RWPE2 (cell line): Measurements from ENCODE around the gene FRZB.
"Not testable (repeated sequence)": the region's sequence is repeated elsewhere in the genome, so short reads cannot be mapped to it uniquely, and the experiment has no call there.

Experiments used
- ATAC-seq: fragments of 200-7000 bp; cut with Tn5 transposase; 3 replicates; pipeline ENCODE4 v1.9.1; 2021; ENCODE audit warnings: low read depth
- DNase-seq: peaks from one replicate; pipeline ENCODE4 v3.0.0-alpha.2; 2020; ENCODE audit warnings: low spot score
- H3K27ac ChIP-seq: fragments of 450-650 bp; 2 replicates; pipeline ENCODE4 v1.5.1; 2017; ENCODE audit warnings: mild to moderate bottlenecking; ENCODE audit not compliant: poor library complexity, severe bottlenecking
- H3K27me3 ChIP-seq: fragments of 250-450 bp; sonication (Bioruptor Pico); 2 replicates; pipeline ENCODE4 v1.5.1; 2021; ENCODE audit warnings: mild to moderate bottlenecking, moderate library complexity; ENCODE audit not compliant: insufficient read depth, poor library complexity, severe bottlenecking
- H3K36me3 ChIP-seq: fragments of 250-450 bp; sonication (Bioruptor Pico); 2 replicates; pipeline ENCODE4 v1.5.1; 2020; ENCODE audit warnings: low read depth, mild to moderate bottlenecking, moderate library complexity
- H3K4me1 ChIP-seq: fragments of 250-450 bp; sonication (Bioruptor Pico); 2 replicates; pipeline ENCODE4 v1.5.1; 2021; ENCODE audit warnings: mild to moderate bottlenecking, moderate library complexity; ENCODE audit not compliant: insufficient read depth, poor library complexity, severe bottlenecking
- H3K4me3 ChIP-seq: fragments of 250-450 bp; sonication (Bioruptor Pico); 2 replicates; pipeline ENCODE4 v1.5.1; 2021; ENCODE audit warnings: mild to moderate bottlenecking, moderate library complexity; ENCODE audit not compliant: severe bottlenecking
- H3K9me3 ChIP-seq: fragments of 250-450 bp; sonication (Bioruptor Pico); 2 replicates; pipeline ENCODE4 v1.5.1; 2021; ENCODE audit warnings: mild to moderate bottlenecking, moderate library complexity; ENCODE audit not compliant: severe bottlenecking
- TF ChIP-seq, protein P1 (sequence below): fragments of 450-650 bp; IDR thresholded peaks from one replicate; pipeline ENCODE4 v1.5.1; 2017; ENCODE audit warnings: mild to moderate bottlenecking, moderate library complexity; ENCODE audit not compliant: poor library complexity, severe bottlenecking

The FRZB gene

GRCh38 chr2:182883451-182883850 is 17.0 kb upstream of the FRZB start:
- no peaks in the 10 kb centered on the region for H3K4me1 ChIP-seq
- TF ChIP-seq, protein P1, sequence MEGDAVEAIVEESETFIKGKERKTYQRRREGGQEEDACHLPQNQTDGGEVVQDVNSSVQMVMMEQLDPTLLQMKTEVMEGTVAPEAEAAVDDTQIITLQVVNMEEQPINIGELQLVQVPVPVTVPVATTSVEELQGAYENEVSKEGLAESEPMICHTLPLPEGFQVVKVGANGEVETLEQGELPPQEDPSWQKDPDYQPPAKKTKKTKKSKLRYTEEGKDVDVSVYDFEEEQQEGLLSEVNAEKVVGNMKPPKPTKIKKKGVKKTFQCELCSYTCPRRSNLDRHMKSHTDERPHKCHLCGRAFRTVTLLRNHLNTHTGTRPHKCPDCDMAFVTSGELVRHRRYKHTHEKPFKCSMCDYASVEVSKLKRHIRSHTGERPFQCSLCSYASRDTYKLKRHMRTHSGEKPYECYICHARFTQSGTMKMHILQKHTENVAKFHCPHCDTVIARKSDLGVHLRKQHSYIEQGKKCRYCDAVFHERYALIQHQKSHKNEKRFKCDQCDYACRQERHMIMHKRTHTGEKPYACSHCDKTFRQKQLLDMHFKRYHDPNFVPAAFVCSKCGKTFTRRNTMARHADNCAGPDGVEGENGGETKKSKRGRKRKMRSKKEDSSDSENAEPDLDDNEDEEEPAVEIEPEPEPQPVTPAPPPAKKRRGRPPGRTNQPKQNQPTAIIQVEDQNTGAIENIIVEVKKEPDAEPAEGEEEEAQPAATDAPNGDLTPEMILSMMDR: no peak
- H3K27me3 ChIP-seq: no peaks in the 10 kb centered on the region
- no peak for DNase-seq
- no peaks in the 10 kb centered on the region for H3K9me3 ChIP-seq
- no peak for ATAC-seq
- H3K27ac ChIP-seq: no peak overlapping the region
- no peaks in the 10 kb centered on the region for H3K36me3 ChIP-seq
- no peak overlapping the region for H3K4me3 ChIP-seq

DNA sequence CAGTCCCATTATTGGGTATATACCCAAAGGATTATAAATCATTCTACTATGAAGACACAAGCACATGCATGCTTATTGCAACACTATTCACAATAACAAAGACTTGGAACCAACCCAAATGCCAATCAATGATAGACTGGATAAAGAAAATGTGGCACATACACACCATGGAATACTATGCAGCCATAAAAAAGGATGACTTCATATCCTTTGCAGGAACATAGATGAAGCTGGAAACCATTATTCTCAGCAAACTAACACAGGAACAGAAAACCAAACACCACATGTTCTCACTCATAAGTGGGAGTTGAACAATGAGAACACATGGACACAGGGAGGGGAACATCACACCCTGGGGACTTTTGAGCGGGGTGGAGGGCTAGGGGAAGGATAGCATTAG is 13.7 kb upstream of the FRZB start:
- not testable (repeated sequence) for ATAC-seq, H3K4me3 ChIP-seq, H3K27ac ChIP-seq

DNA sequence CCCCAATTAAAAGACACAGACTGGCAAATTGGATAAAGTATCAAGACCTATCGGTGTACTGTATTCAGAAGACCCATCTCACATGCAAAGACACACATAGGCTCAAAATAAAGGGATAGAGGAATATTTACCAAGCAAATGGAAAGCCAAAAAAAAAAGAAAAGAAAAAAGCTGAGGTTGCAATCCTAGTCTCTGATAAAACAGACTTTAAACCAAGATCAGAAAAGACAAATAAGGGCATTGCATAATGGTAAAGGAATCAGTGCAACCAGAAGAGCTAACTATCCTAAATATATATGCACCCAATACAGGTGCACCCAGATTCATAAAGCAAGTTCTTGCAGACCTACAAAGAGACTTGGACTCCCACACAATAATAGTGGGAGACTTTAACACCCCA is 10.2 kb upstream of the FRZB start:
- DNase-seq, H3K9me3 ChIP-seq, H3K27ac ChIP-seq: not testable (repeated sequence)

More for the DNA sequence above, 13.7 kb upstream of the FRZB start:
- H3K36me3 ChIP-seq, H3K9me3 ChIP-seq, DNase-seq, H3K4me1 ChIP-seq, H3K27me3 ChIP-seq: not testable (repeated sequence)

DNA sequence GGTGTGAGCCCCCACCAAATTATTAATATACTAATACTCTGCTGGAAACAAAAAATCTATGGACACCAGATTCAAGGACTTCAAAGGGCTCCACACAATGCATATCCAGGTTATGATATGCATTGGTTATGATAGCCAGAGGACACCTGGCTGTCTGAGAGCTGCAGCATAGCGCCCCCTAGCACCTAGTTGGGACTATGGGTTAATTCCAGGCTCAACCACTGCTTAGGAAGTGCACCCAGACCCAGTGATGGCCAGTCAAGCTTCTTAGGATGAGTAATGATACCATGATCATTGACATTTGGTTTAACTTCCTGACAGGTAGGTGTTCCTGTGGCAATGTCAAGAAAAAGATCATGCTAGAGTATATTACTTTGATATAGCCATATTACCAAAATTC is 3.8 kb upstream of the FRZB start:
- Histone ChIP-seq H3K4me1 (no peaks in the 10 kb centered on the region), H3K27me3 (no peaks in the 10 kb centered on the region), H3K9me3 (no peaks in the 10 kb centered on the region), H3K4me3 (no peak overlapping the region), H3K36me3 (no peaks in the 10 kb centered on the region), H3K27ac (no peak overlapping the region)
- DNase-seq (no peak), ATAC-seq (no peak)
- TF ChIP-seq, protein P1: no peak

More for the DNA sequence above, 10.2 kb upstream of the FRZB start:
- not testable (repeated sequence) for H3K4me3 ChIP-seq, H3K36me3 ChIP-seq, ATAC-seq, H3K27me3 ChIP-seq, H3K4me1 ChIP-seq

- TF ChIP-seq, protein P1: no peak
- DNase-seq: no peak
- no peak overlapping the region for H3K27ac ChIP-seq
Measured at GRCh38 chr2:182868054-182868796, 1.8 kb upstream of the FRZB start.

GRCh38 chr2:182867426-182868053 is 1.1 kb upstream of the FRZB start:
- Histone ChIP-seq H3K4me1 (no peaks in the 10 kb centered on the region), H3K4me3 (peak overlapping the region; percentile 18), H3K27ac (no peak overlapping the region), H3K9me3 (no peaks in the 10 kb centered on the region), H3K36me3 (no peaks in the 10 kb centered on the region), H3K27me3 (no peaks in the 10 kb centered on the region)
- DNase-seq (no peak), ATAC-seq (no peak)
- TF ChIP-seq, protein P1: no peak

More at GRCh38 chr2:182868054-182868796, 1.8 kb upstream of the FRZB start:
- no peak for ATAC-seq
- Histone ChIP-seq H3K36me3 (no peaks in the 10 kb centered on the region), H3K9me3 (no peaks in the 10 kb centered on the region), H3K4me1 (no peaks in the 10 kb centered on the region), H3K27me3 (no peaks in the 10 kb centered on the region), H3K4me3 (no peak overlapping the region)
